ENCODE results near the gene GPD2.
"Not testable (repeated sequence)": the region's sequence is repeated elsewhere in the genome, so short reads cannot be mapped to it uniquely, and the experiment has no call there.

The GPD2 gene

GRCh38 chr2:156476021-156476849, 40.1 kb downstream of the GPD2 start:
- DNase-seq (ENCODE audit: low spot score): no peak

- DNase-seq (ENCODE audit: low spot score): no peak
Observed at GRCh38 chr2:156476850-156477206, 40.6 kb downstream of the GPD2 start.

GRCh38 chr2:156480376-156480775, 44.2 kb downstream of the GPD2 start:
- no peak for DNase-seq (ENCODE audit: low spot score)

DNA sequence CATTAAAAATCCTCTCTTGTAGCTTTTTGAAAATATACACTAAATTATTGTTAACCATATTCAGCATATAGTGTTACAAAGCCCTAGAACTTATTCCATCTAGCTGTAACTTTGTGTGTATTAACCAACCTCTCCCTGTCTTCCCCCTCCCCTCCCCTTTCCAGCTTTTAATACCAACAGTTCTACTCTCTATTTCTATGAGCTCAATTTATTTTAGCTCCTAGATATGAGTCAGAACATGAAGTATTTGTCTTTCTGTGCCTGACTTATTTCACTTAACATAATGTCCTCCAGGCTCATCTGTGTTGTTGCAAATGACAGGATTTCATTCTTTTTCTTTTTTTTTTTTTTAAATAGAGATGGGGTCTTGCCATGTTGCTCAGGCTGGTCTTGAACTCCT, 45.1 kb downstream of the GPD2 start:
- DNase-seq (ENCODE audit: low spot score): no peak

DNA sequence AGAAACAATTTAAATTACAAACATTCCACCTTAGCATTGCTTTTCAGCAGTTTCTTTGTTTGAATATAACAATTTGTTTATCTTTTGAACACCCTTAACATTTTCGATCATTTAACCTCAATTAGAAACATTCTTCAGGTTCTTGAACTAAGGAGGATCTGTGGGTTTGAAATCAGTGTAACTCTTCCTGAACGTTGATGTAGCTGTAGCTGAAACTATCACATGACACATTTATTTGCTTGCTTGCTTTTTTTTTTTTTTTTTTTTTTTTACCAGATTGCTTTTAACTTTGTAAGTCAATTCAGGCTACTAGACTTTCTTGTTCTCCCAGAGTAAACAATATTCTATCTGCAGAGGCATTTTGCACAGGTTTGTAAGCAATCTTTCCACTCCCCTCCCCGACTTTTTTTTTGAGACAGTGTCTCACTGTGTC, 47.6 kb downstream of the GPD2 start:
- DNase-seq (ENCODE audit: low spot score): no peak

GRCh38 chr2:156486147-156486546, 50.0 kb downstream of the GPD2 start:
- DNase-seq (ENCODE audit: low spot score): no peak

DNA sequence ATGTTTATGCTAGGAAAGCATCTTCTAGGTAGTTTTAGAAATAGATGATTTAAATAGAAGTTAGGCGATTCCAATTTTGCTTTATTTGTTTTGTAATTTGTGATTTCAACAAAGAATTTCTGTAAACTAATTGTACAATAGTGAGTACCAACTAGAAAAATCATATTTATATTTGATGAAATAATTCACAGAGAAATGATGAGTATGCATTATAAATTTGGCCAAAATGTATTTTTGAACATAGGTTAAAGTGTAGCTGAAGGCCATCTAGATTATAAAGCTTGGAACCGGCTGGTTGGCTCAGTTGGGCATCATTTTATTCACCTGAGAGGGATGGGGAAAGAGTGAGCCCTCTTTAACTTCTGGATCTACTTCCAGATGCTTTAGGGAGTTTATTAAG, 50.4 kb downstream of the GPD2 start:
- no peak for DNase-seq (ENCODE audit: low spot score)

DNA sequence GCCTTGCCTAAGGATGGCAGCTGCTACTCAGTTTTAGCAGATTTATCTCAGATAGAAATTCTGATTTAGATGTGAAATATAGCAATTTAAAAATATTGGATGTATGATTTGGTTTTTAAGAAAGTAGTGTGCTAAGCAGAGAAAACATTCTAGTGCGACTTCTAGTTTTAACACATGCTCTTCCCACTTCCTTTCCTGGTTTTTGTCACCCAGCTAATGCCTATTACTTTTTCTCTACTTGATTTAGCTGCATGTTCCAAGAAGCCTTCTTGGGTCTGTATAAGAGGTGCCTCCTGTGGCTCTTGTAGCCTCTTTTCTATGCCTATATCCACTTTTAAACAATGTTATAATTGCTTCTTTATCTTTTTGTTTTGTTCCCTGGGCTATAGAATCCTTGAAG, 53.0 kb downstream of the GPD2 start:
- DNase-seq (ENCODE audit: low spot score): no peak

- no peak for DNase-seq (ENCODE audit: low spot score)
Observed at GRCh38 chr2:156489750-156490465, 53.7 kb downstream of the GPD2 start.

DNA sequence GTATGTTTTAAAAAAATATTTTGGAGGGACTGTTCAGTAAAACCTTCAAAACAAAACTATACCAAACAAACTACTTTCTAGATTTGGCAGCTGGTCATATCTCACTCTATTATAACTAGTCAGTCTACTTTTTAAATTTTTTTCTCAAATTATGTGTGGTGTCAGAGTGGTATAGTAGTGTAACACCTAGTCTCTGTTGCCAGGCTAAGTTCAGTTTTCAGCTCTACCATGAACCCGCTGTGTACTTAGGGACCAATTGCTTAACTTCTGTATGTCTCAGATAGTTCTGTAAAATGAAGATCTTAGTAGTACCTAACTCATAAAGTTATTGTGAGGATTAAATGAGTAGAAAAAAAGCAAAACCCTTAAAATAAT, 54.3 kb downstream of the GPD2 start:
- DNase-seq (ENCODE audit: low spot score): no peak

DNA sequence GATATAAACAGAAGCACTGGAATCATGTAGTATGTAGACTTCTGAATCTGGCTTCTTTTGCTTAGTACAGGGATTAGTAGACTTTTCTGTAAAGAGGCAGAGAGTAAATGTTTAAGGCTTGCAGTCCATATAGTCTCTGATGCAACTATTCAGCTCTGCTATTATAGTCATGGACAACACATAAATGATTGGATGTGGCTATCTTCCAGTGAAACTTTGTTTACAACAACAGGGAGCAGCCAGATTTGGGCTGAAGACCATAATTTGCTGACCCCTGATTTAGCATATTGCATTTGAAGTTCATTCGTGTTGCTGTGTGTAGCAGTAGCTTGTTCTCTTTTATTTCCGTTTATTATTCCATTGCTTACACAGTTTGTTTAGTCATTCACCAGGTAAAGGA, 55.0 kb downstream of the GPD2 start:
- DNase-seq (ENCODE audit: low spot score): no peak

- DNase-seq (ENCODE audit: low spot score): no peak
Observed at GRCh38 chr2:156492979-156493378, 56.8 kb downstream of the GPD2 start.

DNA sequence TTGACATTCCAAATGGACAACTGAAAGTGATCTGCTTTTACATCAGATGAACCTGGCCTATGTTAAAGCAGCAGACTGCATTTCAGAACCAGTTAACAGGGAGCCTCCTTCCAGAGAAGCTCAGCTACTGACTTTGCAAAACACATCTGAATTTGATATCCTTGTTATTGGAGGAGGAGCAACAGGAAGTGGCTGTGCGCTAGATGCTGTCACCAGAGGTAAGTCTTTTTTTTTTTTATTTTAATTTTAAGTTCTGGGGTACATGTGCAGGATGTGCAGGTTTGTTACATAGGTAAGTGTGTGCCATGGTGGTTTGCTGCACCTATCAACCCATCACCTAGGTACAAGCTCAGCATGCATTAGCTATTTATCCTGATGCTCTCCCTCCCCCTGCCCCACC, 59.8 kb downstream of the GPD2 start:
- DNase-seq (ENCODE audit: low spot score): not testable (repeated sequence)

GRCh38 chr2:156505696-156506095, 69.5 kb downstream of the GPD2 start:
- no peak for DNase-seq (ENCODE audit: low spot score)

DNA sequence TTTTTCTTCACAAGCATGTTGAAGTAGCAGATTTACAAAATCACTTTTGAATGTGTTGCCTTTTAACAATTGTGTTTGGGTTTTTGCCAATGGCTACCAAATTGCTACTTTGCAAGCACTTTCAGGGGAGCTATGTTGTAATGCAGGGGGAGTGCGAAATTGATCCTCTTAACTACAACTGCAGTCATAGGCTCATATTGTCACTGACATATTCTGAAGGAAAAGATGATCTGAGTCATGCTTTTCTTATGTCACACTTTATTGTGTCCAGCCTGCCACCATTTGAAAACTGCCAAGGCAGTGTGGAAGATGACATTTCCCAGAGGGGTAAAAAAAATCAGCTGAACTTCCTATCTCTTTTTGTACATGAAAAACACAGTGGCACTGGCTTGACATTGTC, 74.9 kb downstream of the GPD2 start:
- DNase-seq (ENCODE audit: low spot score): no peak

DNA sequence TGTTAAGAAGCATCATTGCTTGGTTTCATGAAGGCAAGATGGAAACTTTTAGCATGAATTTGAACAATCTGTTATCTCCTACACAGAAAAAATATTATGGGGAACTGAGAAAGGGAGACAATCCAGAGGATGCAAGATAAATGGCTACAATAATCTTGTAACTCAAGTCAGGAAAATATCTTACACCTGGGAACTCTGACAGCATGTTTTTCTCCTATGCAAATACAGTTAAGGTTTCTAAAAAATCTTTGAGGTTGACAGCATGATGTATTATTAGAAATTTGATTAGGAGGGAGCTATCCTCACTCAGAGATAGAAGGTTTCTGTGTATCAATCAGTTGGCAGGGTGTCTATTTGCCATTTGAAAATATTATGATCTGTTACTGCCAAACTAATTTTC, 75.6 kb downstream of the GPD2 start:
- no peak for DNase-seq (ENCODE audit: low spot score)

- DNase-seq (ENCODE audit: low spot score): no peak
Observed at GRCh38 chr2:156512451-156512850, 76.3 kb downstream of the GPD2 start.

DNA sequence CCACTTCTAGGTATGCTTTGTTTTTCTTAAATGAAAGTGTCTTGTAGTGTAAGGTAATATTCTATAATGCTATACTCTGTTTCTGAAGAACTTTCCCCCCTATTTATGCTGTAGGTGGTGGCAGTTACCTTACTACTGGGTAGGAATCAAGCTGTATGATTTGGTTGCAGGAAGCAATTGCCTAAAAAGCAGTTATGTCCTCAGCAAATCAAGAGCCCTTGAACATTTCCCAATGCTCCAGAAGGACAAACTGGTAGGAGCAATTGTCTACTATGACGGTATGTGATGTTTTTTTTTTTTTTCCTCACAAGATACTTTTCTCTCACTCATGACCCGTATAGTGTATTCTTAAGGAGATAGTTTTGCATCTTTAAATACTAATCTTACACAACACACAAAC, 77.0 kb downstream of the GPD2 start:
- DNase-seq (ENCODE audit: low spot score): no peak

DNA sequence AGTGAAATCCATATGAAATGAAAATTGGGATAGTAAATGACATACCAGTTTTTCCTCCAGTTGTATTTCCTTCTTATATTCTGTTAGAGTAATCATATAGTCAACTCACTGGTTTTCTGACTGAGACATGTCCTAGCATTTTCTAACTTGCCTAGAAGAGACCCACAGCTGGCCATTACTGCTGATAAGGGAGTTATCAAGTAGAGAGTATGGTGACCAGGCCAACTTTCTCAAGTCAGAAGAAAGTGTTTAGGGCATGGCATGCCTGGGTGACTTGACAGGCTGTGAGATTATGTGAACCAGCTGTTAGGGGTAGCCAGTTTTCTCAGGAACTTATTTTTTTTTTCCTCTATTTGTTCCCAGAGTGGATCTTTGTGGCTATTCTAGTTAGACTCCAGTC, 81.2 kb downstream of the GPD2 start:
- no peak for DNase-seq (ENCODE audit: low spot score)

GRCh38 chr2:156518138-156518537, 82.0 kb downstream of the GPD2 start:
- DNase-seq (ENCODE audit: low spot score): no peak

- no peak for DNase-seq (ENCODE audit: low spot score)
Observed at GRCh38 chr2:156522864-156523440, 86.8 kb downstream of the GPD2 start.

DNA sequence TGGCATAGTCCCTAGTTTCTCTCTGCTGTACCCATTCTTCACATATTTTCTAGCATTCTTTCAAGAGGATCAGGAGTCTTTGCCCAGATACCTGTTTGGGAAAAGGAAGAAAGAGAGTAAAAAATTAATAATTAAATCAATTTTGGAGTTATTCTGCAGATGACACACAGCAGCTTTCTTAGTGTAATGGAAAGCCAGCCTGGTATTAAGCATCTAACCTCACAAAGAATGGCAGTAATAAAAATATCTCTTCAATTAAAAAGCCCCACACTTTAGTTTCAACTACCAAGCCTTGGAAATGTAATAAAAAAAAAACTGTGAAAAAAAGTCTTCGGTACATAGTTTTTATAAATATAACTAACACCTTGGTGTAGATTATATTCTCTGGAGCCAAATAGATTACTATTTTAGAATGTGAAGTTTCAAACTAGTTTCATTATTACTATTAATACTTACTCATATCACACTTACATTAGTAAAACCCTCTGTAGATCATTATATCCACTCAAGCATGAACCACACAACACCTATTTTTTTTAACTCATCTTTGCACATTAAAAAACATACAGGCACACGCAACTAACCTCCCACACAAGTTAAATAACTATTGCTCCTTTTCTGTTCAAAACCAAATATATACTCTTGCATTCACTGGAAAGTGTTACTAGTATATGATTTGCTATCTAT, 90.9 kb downstream of the GPD2 start:
- DNase-seq (ENCODE audit: low spot score): no peak

DNA sequence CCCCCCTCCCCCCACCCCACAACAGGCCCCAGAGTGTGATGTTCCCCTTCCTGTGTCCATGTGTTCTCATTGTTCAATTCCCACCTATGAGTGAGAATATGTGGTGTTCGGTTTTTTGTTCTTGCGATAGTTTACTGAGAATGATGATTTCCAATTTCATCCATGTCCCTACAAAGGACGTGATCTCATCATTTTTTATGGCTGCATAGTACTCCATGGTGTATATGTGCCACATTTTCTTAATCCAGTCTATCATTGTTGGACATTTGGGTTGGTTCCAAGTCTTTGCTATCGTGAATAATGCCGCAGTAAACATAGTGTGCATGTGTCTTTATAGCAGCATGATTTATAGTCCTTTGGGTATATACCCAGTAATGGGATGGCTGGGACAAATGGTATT, 92.4 kb downstream of the GPD2 start:
- DNase-seq (ENCODE audit: low spot score): not testable (repeated sequence)
